CD8-positive, alpha-beta memory T cell (primary cell): Measurements from ENCODE around the gene CACNA1C. TPM values are rescaled to one million over a fixed set of nuclear protein-coding genes. Genes with fewer than 3 reads are reported as not detected.

Experiments used
- CTCF ChIA-PET: fragments of 350-600 bp; sonication (Branson Sonifier 250); formaldehyde crosslinking; loops from one replicate; lab custom pipeline; 2021; ENCODE audit warnings: antibody characterized with exemption; lab: Charles Lee
- POLR2A ChIA-PET: fragments of 350-600 bp; sonication (Branson Sonifier 250); formaldehyde crosslinking; loops from one replicate; lab custom pipeline; 2021; ENCODE audit warnings: antibody characterized with exemption; lab: Charles Lee
- DNase-seq, 5 donors: peaks; one replicate each; pipeline versions ENCODE4 v3.0.0 to v3.0.0-alpha.2; 2020 to 2022; ENCODE audit warnings: mixed read lengths in 1 of 5
- H3K27ac ChIP-seq: one replicate; pipeline ENCODE4 v1.7.0; 2013; ENCODE audit warnings: low read depth, mild to moderate bottlenecking, low read length, moderate library complexity
- H3K27me3 ChIP-seq: 2 replicates; pipeline ENCODE4 v1.7.0; 2013; ENCODE audit warnings: low read length, mild to moderate bottlenecking; ENCODE audit not compliant: insufficient read depth, poor library complexity, severe bottlenecking
- H3K36me3 ChIP-seq: 2 replicates; pipeline ENCODE4 v1.7.0; 2013; ENCODE audit warnings: mild to moderate bottlenecking, low read length, moderate library complexity; ENCODE audit not compliant: insufficient read depth
- H3K4me1 ChIP-seq: 2 replicates; pipeline ENCODE4 v1.7.0; 2013; ENCODE audit warnings: mild to moderate bottlenecking, low read length, moderate library complexity; ENCODE audit not compliant: insufficient read depth
- H3K4me3 ChIP-seq: 2 replicates; pipeline ENCODE4 v1.7.0; 2013; ENCODE audit warnings: mild to moderate bottlenecking, low read length
- H3K9me3 ChIP-seq: 2 replicates; pipeline ENCODE4 v1.7.0; 2013; ENCODE audit warnings: mild to moderate bottlenecking, low read length
- H3K27ac Mint-ChIP-seq, 8 donors: one replicate each; pipeline ENCODE4 v1.8.0; 2020 to 2021; ENCODE audit warnings: mixed read lengths in 8 of 8, mild to moderate bottlenecking in 6 of 8, inconsistent platforms in 3 of 8, moderate library complexity in 3 of 8
- H3K27me3 Mint-ChIP-seq, 2 donors: one replicate each; pipeline ENCODE4 v1.8.0; 2020 to 2021; ENCODE audit warnings: mixed read lengths in 2 of 2, mild to moderate bottlenecking in 1 of 2, moderate library complexity in 1 of 2
- H3K36me3 Mint-ChIP-seq, 3 donors: one replicate each; pipeline ENCODE4 v1.8.0; 2020 to 2021; ENCODE audit warnings: mixed read lengths in 3 of 3, inconsistent platforms in 1 of 3, mild to moderate bottlenecking in 1 of 3
- H3K4me1 Mint-ChIP-seq, 3 donors: one replicate each; pipeline ENCODE4 v1.8.0; 2020 to 2021; ENCODE audit warnings: mixed read lengths in 3 of 3, inconsistent platforms in 1 of 3, mild to moderate bottlenecking in 1 of 3
- H3K4me3 Mint-ChIP-seq, 7 donors: one replicate each; pipeline ENCODE4 v1.8.0; 2020 to 2021; ENCODE audit warnings: mixed read lengths in 7 of 7, mild to moderate bottlenecking in 6 of 7, moderate library complexity in 4 of 7, inconsistent platforms in 2 of 7
- H3K9me3 Mint-ChIP-seq, 5 donors: one replicate each; pipeline ENCODE4 v1.8.0; 2020 to 2022; ENCODE audit warnings: mixed read lengths in 5 of 5, mild to moderate bottlenecking in 3 of 5, moderate library complexity in 2 of 5, inconsistent platforms in 1 of 5
- polyA plus RNA-seq: library from polyadenylated mRNA; unstranded; fragments of 300-500 nt; fragmentation: Illumina TruSeq; gene quantifications from one replicate; pipeline ENCODE4 v1.2.3, GENCODE V29; 2021
- total RNA-seq, 2 experiments: library from RNA; stranded (reverse); gene quantifications; one replicate each; pipeline ENCODE4 v1.2.3, GENCODE V29; 2021

CACNA1C gene
- total and polyA plus RNA-seq, 3 experiments from 2014 or later, result 0.04 to 0.10 (median 0.04) TPM

DNA sequence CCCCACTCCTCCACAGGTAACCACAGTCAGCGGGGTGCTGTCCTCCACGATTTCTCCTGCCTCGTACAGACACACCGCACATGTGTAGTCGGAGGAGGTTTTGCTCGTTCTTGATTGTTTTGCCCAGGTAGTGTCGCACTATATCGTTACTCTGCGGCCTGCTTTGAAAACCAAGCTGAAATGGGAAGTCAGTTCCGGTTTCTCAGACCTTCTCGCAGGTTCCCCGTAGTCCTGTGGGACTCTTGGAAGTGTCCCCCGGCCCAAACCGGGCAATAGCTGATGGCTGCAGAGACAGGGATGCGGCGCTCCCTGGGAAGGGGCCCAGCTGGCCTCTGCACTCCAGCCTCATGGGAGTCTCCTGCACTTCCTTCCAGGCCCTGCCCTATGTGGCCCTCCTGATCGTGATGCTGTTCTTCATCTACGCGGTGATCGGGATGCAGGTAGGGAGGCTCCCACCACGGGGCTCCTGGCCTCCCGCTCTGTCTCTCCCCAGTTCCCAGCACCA, 600.7 kb downstream of the CACNA1C start:
- Histone ChIP-seq H3K36me3 (no peaks in the 10 kb centered on the region), H3K27me3 (no peaks in the 10 kb centered on the region), H3K4me1 (no peaks in the 10 kb centered on the region), H3K27ac (no peak overlapping the region), H3K4me3 (no peak overlapping the region), H3K9me3 (no peaks in the 10 kb centered on the region)
- Mint-ChIP-seq H3K27ac (no peak overlapping the region), H3K4me1 (no peaks in the 10 kb centered on the region), H3K9me3 (no peaks in the 10 kb centered on the region), H3K4me3 (no peak overlapping the region), H3K27me3 (peaks cover 7 to 16% of the 10 kb centered on the region in 2 donors), H3K36me3 (peaks cover 0 to 3% (median 0%) of the 10 kb centered on the region in 3 donors)
- ChIA-PET POLR2A (no interaction called here), CTCF (no interaction called here)
- no peak for DNase-seq

DNA sequence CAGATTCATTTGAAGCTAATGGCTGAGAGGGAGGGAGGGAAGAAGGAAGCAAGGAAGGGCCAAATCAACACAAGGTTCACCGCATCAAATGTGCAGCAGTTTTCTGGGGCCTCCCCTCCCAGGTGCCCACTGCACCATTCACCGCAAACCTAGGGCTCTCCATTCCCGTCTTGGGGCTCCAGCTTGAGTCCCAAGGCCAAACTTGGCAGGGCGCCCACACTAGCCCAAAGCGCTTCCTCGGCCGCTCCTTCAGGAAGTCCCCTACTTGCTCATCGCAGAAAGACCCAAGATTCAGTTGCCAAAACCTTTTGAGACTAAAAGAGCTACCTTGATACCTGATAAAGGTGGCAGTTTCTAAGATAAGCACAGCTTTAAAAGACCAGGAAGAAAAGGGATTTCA, 601.5 kb downstream of the CACNA1C start:
- DNase-seq, result no peak

GRCh38 chr12:2654741-2655140, 602.0 kb downstream of the CACNA1C start:
- POLR2A ChIA-PET, result no interaction called here
- Histone ChIP-seq H3K4me3 (no peak overlapping the region), H3K27me3 (no peaks in the 10 kb centered on the region), H3K4me1 (no peaks in the 10 kb centered on the region), H3K27ac (no peak overlapping the region), H3K9me3 (no peaks in the 10 kb centered on the region), H3K36me3 (no peaks in the 10 kb centered on the region)
- no peaks in the 10 kb centered on the region for H3K4me1 Mint-ChIP-seq
- peaks cover 0 to 3% (median 0%) of the 10 kb centered on the region in 3 donors for H3K36me3 Mint-ChIP-seq
- H3K27me3 Mint-ChIP-seq, result peaks cover 6 to 8% of the 10 kb centered on the region in 2 donors
- CTCF ChIA-PET, result no interaction called here
- H3K9me3 Mint-ChIP-seq, result no peaks in the 10 kb centered on the region
- no peak overlapping the region for H3K4me3 Mint-ChIP-seq
- H3K27ac Mint-ChIP-seq, result no peak overlapping the region
- no peak for DNase-seq

More for the DNA sequence above, 601.5 kb downstream of the CACNA1C start:
- H3K4me1 Mint-ChIP-seq, result no peaks in the 10 kb centered on the region
- peaks cover 0 to 3% (median 0%) of the 10 kb centered on the region in 3 donors for H3K36me3 Mint-ChIP-seq
- no peak overlapping the region for H3K27ac Mint-ChIP-seq
- no peaks in the 10 kb centered on the region for H3K9me3 ChIP-seq
- POLR2A ChIA-PET, result no interaction called here
- no peaks in the 10 kb centered on the region for H3K27me3 ChIP-seq
- H3K4me1 ChIP-seq, result no peaks in the 10 kb centered on the region
- H3K4me3 ChIP-seq, result no peak overlapping the region
- no peak overlapping the region for H3K27ac ChIP-seq
- CTCF ChIA-PET, result no interaction called here
- H3K27me3 Mint-ChIP-seq, result peaks cover 8 to 11% of the 10 kb centered on the region in 2 donors
- H3K9me3 Mint-ChIP-seq, result no peaks in the 10 kb centered on the region
- H3K36me3 ChIP-seq, result no peaks in the 10 kb centered on the region
- H3K4me3 Mint-ChIP-seq, result no peak overlapping the region

GRCh38 chr12:2662524-2662923, 609.7 kb downstream of the CACNA1C start:
- no peak for DNase-seq
- no peaks in the 10 kb centered on the region for H3K36me3 ChIP-seq
- H3K27me3 ChIP-seq, result no peaks in the 10 kb centered on the region
- H3K4me3 ChIP-seq, result no peak overlapping the region
- Mint-ChIP-seq H3K4me3 (no peak overlapping the region), H3K36me3 (peaks cover 0 to 4% (median 4%) of the 10 kb centered on the region in 3 donors), H3K27ac (no peak overlapping the region), H3K4me1 (no peaks in the 10 kb centered on the region), H3K27me3 (peaks cover 0 to 2% of the 10 kb centered on the region in 2 donors), H3K9me3 (no peaks in the 10 kb centered on the region)
- POLR2A ChIA-PET, result no interaction called here
- H3K9me3 ChIP-seq, result no peaks in the 10 kb centered on the region
- no peaks in the 10 kb centered on the region for H3K4me1 ChIP-seq
- H3K27ac ChIP-seq, result no peak overlapping the region
- CTCF ChIA-PET, result no interaction called here

DNA sequence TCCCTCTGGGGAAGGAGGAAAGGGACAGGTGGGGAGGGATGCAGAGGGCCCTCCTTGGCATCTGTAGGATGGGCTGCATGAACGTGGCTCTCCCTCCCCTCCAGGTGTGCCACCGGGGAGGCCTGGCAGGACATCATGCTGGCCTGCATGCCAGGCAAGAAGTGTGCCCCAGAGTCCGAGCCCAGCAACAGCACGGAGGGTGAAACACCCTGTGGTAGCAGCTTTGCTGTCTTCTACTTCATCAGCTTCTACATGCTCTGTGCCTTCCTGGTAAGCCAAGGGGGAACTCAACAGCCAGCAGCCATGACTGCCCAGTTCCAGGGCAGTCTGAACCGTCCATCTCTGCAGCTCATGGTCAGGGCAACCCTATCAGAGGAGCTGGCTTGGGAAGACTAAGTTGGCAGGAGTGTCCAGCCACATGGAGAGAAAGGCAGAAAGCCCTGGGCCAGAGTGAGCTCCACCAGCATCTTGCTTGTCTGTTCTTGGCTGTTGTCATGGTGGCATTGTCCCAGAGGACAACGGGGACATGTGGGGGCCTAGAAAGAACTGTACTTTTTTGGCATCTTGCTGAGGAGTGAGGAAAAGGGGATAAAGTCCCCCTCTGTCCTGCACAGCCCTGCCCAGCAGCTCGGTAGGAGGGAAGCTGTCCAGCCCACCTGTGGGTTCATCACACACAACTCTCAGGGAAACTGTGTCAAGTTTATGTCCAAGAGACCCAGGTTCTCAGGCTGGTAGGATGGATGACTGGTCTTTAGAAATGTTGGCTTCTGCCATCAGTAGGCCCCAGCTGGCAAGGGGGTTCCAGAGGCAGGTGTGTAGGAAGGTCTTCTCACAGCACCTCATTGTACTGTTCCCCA, 612.2 kb downstream of the CACNA1C start:
- H3K27me3 ChIP-seq, result no peaks in the 10 kb centered on the region
- H3K27ac Mint-ChIP-seq, result no peak overlapping the region
- no peaks in the 10 kb centered on the region for H3K27me3 Mint-ChIP-seq
- no peaks in the 10 kb centered on the region for H3K9me3 Mint-ChIP-seq
- H3K4me3 ChIP-seq, result no peak overlapping the region
- ChIA-PET POLR2A (no interaction called here), CTCF (no interaction called here)
- H3K4me3 Mint-ChIP-seq, result no peak overlapping the region
- H3K9me3 ChIP-seq, result no peaks in the 10 kb centered on the region
- peaks cover 2 to 25% (median 2%) of the 10 kb centered on the region in 3 donors for H3K36me3 Mint-ChIP-seq
- no peaks in the 10 kb centered on the region for H3K4me1 ChIP-seq
- no peaks in the 10 kb centered on the region for H3K36me3 ChIP-seq
- no peak for DNase-seq
- no peak overlapping the region for H3K27ac ChIP-seq
- H3K4me1 Mint-ChIP-seq, result no peaks in the 10 kb centered on the region

DNA sequence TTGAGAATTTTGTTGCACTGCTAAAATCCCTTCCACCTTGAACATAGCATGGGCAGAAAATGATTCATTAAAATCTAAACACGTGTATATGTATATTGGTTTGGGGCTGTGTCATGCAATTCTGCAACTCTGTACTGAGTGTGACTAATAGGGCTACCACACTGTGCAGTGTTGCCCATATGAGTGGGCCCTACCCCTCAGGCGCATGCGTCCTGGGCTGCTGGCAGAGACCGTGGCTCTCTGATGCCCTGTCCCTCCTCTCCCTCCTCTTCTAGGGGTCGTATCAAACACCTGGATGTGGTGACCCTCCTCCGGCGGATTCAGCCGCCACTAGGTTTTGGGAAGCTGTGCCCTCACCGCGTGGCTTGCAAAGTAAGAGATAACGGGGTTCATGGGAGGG, 613.6 kb downstream of the CACNA1C start:
- no peaks in the 10 kb centered on the region for H3K9me3 Mint-ChIP-seq
- Histone ChIP-seq H3K4me3 (no peak overlapping the region), H3K27ac (no peak overlapping the region), H3K27me3 (no peaks in the 10 kb centered on the region), H3K4me1 (no peaks in the 10 kb centered on the region), H3K9me3 (no peaks in the 10 kb centered on the region), H3K36me3 (no peaks in the 10 kb centered on the region)
- ChIA-PET CTCF (no interaction called here), POLR2A (no interaction called here)
- no peak for DNase-seq
- peaks cover 0 to 28% (median 4%) of the 10 kb centered on the region in 3 donors for H3K36me3 Mint-ChIP-seq
- no peaks in the 10 kb centered on the region for H3K27me3 Mint-ChIP-seq
- H3K4me3 Mint-ChIP-seq, result no peak overlapping the region
- no peaks in the 10 kb centered on the region for H3K4me1 Mint-ChIP-seq
- H3K27ac Mint-ChIP-seq, result no peak overlapping the region

DNA sequence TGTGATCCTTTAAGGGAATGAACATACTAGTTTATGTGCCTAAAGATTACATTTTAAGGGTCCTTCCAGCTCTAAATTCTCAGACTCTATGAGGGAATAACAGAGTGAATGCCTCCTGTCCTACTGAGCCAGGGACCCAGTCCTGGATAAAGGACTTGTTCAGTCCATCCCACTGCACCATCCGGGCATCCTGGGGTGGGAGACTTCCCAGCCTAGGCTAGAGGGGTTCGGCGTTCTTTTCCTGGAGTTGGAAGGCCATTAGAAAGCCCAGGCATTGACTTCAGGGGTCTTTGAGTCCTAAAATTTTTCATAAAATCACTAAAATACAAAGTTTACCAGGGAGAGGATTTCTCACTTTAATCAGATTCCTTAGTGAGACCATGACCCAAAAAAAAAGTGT, 614.1 kb downstream of the CACNA1C start:
- Histone ChIP-seq H3K27ac (no peak overlapping the region), H3K36me3 (no peaks in the 10 kb centered on the region), H3K9me3 (no peaks in the 10 kb centered on the region), H3K4me1 (no peaks in the 10 kb centered on the region), H3K27me3 (no peaks in the 10 kb centered on the region), H3K4me3 (no peak overlapping the region)
- H3K4me3 Mint-ChIP-seq, result no peak overlapping the region
- no peak for DNase-seq
- ChIA-PET POLR2A (no interaction called here), CTCF (no interaction called here)
- H3K36me3 Mint-ChIP-seq, result peaks cover 0 to 30% (median 5%) of the 10 kb centered on the region in 3 donors
- H3K4me1 Mint-ChIP-seq, result no peaks in the 10 kb centered on the region
- no peaks in the 10 kb centered on the region for H3K9me3 Mint-ChIP-seq
- H3K27me3 Mint-ChIP-seq, result no peaks in the 10 kb centered on the region
- no peak overlapping the region for H3K27ac Mint-ChIP-seq

DNA sequence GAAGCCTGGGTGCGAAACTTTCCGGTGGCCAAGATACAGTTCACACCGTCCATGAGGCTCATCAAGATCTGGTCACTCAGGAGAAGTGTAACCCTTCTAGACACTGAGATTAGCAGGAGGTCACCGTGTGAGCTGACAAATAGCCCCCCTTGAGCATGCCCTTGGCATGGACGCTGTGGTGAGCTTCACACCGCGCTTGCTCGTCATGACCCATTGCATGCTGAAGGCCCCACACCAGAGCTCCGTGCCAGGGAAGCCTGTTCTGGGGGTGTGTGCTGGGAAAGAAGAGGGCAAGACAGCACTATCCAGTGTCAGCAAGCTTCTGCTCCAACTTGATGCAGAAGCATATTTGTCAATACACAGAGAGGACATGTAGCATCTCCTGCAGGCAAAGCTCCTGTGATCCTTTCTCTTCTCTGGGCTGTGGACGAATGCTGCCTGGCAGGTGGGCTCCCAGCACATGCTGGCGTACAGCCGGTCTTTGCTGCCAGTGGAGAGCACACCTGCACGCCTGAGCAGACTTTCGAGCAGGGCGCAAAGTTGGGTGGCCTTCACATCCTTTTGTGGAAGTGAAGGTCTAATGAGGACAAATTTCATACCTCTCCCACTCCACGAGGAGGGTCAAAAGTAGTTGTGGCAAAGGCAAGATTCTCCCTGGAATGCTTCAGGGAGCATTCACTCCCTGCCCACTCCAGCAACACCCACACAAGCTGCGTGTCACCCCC, 615.1 kb downstream of the CACNA1C start:
- H3K9me3 Mint-ChIP-seq, result no peaks in the 10 kb centered on the region
- ChIA-PET CTCF (no interaction called here), POLR2A (no interaction called here)
- no peaks in the 10 kb centered on the region for H3K9me3 ChIP-seq
- no peaks in the 10 kb centered on the region for H3K36me3 ChIP-seq
- DNase-seq, result no peak
- peak overlapping the region in 1 of 8 donors; percentile 10 for H3K27ac Mint-ChIP-seq
- H3K4me1 Mint-ChIP-seq, result no peaks in the 10 kb centered on the region
- no peak overlapping the region for H3K4me3 Mint-ChIP-seq
- no peak overlapping the region for H3K27ac ChIP-seq
- H3K4me3 ChIP-seq, result no peak overlapping the region
- H3K27me3 Mint-ChIP-seq, result no peaks in the 10 kb centered on the region
- no peaks in the 10 kb centered on the region for H3K27me3 ChIP-seq
- no peaks in the 10 kb centered on the region for H3K4me1 ChIP-seq
- peaks cover 0 to 30% (median 5%) of the 10 kb centered on the region in 3 donors for H3K36me3 Mint-ChIP-seq
